ENCODE measurements around the gene AMER2. TPM values are rescaled to one million over a fixed set of nuclear protein-coding genes. Genes with fewer than 3 reads are reported as not detected.

The AMER2 gene
- total and polyA plus RNA-seq, 10 donors = not detected

GRCh38 chr13:25170554-25171111 is 1.5 kb downstream of the AMER2 start:
- H3K27me3 ChIP-seq (replicated peaks in 1 of 7) = peaks cover 0 to 76% (median 54%) of the 10 kb centered on the region in 7 donors
- DNase-seq = no peak
- intact Hi-C loops (cut with DNase I; ENCODE audit: low total_unique reads) = no loop called here
- H3K9me3 ChIP-seq = no peaks in the 10 kb centered on the region
- no peaks in the 10 kb centered on the region for H3K36me3 ChIP-seq
- H3K27ac ChIP-seq = no peak overlapping the region
- TF ChIP-seq, protein P1, sequence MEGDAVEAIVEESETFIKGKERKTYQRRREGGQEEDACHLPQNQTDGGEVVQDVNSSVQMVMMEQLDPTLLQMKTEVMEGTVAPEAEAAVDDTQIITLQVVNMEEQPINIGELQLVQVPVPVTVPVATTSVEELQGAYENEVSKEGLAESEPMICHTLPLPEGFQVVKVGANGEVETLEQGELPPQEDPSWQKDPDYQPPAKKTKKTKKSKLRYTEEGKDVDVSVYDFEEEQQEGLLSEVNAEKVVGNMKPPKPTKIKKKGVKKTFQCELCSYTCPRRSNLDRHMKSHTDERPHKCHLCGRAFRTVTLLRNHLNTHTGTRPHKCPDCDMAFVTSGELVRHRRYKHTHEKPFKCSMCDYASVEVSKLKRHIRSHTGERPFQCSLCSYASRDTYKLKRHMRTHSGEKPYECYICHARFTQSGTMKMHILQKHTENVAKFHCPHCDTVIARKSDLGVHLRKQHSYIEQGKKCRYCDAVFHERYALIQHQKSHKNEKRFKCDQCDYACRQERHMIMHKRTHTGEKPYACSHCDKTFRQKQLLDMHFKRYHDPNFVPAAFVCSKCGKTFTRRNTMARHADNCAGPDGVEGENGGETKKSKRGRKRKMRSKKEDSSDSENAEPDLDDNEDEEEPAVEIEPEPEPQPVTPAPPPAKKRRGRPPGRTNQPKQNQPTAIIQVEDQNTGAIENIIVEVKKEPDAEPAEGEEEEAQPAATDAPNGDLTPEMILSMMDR (IDR thresholded peaks at IDR 0.05 in 8 of 11, conservative IDR thresholded peaks at IDR 0.05 in 3 of 11) = no peak
- no peak for TF ChIP-seq POLR2AphosphoS5 (IDR thresholded peaks at IDR 0.05)
- TF ChIP-seq POLR2A (IDR thresholded peaks at IDR 0.05) = no peak
- 4 to 7% (median 5%) methylated on average over 38 to 75 of the region's 75 CpGs for WGBS, 5 donors
- H3K4me1 ChIP-seq = peaks cover 4 to 21% (median 15%) of the 10 kb centered on the region in 6 donors
- peak overlapping the region in 7 of 8 donors; percentile 14 to 64 (median 26) for H3K4me3 ChIP-seq

- TF ChIP-seq POLR2AphosphoS5 (IDR thresholded peaks at IDR 0.05) = no peak
- TF ChIP-seq, protein P1 (IDR thresholded peaks at IDR 0.05 in 8 of 11, conservative IDR thresholded peaks at IDR 0.05 in 3 of 11) = no peak
- no peak for TF ChIP-seq POLR2A (IDR thresholded peaks at IDR 0.05)
- peaks cover 0 to 76% (median 52%) of the 10 kb centered on the region in 7 donors for H3K27me3 ChIP-seq (replicated peaks in 1 of 7)
- no peak for DNase-seq
- H3K4me3 ChIP-seq = peak overlapping the region in 2 of 8 donors; percentile 14 to 64
- H3K36me3 ChIP-seq = no peaks in the 10 kb centered on the region
- H3K4me1 ChIP-seq = peaks cover 4 to 21% (median 15%) of the 10 kb centered on the region in 6 donors
- WGBS, 5 donors = 74 to 80% (median 75%) methylated on average over 29 to 37 of the region's 37 CpGs
- H3K9me3 ChIP-seq = no peaks in the 10 kb centered on the region
- intact Hi-C loops (cut with DNase I; ENCODE audit: low total_unique reads) = no loop called here
- no peak overlapping the region for H3K27ac ChIP-seq
Measured at GRCh38 chr13:25169951-25170553, 2.0 kb downstream of the AMER2 start.

DNA sequence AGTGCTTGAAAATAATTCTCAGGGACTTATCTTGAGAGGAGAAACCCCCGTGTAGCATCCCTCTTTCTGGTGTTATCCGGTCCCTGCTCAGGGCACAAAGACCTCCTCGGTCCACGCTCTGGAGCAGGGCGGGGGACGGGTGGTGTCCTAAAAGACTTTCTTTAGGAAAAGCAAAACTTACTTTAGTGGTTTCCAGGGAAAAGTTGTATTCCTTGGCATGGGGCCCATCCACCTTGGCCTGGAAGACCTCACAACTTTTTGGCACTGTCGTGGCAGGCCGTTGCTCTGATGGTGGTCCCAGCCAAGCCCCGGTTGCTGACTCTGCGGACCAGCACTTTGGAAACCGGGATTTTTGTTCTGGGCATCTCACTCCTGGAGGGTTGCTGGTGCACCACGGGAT is 2.7 kb downstream of the AMER2 start:
- H3K27me3 ChIP-seq (replicated peaks in 1 of 7) = peaks cover 0 to 72% (median 52%) of the 10 kb centered on the region in 7 donors

DNA sequence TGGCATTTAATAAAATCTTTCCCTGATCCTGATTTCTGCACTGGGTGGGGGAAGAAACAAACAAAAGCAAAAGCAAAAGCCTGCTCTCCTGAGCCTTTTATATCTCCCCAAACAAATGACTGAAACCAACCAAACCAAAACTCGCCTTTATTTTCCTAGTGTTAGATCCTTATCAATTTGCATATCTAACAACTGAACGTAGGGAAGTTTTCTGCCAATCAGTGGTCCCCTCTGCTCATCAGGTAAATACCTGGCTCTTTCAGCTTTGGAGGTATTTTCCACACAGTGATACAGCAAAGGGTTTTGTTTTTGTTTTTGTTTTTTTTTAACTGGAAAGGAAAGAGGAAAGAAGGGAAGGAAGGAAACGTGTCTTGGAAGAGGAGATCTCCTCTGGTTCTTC is 3.3 kb downstream of the AMER2 start:
- no peak overlapping the region for H3K4me3 ChIP-seq
- H3K36me3 ChIP-seq = no peaks in the 10 kb centered on the region
- no peak overlapping the region for H3K27ac ChIP-seq
- peaks cover 4 to 21% (median 15%) of the 10 kb centered on the region in 6 donors for H3K4me1 ChIP-seq
- WGBS, 5 donors = 17 to 32% (median 30%) methylated on average over 3 of the region's 3 CpGs
- H3K27me3 ChIP-seq (replicated peaks in 1 of 7) = peaks cover 0 to 68% (median 51%) of the 10 kb centered on the region in 7 donors
- TF ChIP-seq, protein P1 (IDR thresholded peaks at IDR 0.05 in 8 of 11, conservative IDR thresholded peaks at IDR 0.05 in 3 of 11) = no peak
- TF ChIP-seq POLR2AphosphoS5 (IDR thresholded peaks at IDR 0.05) (no peak), POLR2A (IDR thresholded peaks at IDR 0.05) (no peak)
- no peaks in the 10 kb centered on the region for H3K9me3 ChIP-seq
- no peak for DNase-seq
- intact Hi-C loops (cut with DNase I; ENCODE audit: low total_unique reads) = no loop called here

More for the DNA sequence above, 2.7 kb downstream of the AMER2 start:
- Histone ChIP-seq H3K27ac (no peak overlapping the region), H3K36me3 (no peaks in the 10 kb centered on the region), H3K4me3 (no peak overlapping the region), H3K4me1 (peaks cover 4 to 21% (median 15%) of the 10 kb centered on the region in 6 donors), H3K9me3 (no peaks in the 10 kb centered on the region)
- intact Hi-C loops (cut with DNase I; ENCODE audit: low total_unique reads) = no loop called here
- DNase-seq = no peak
- TF ChIP-seq POLR2AphosphoS5 (IDR thresholded peaks at IDR 0.05) = no peak
- no peak for TF ChIP-seq POLR2A (IDR thresholded peaks at IDR 0.05)
- TF ChIP-seq, protein P1 (IDR thresholded peaks at IDR 0.05 in 8 of 11, conservative IDR thresholded peaks at IDR 0.05 in 3 of 11) = no peak
- 82 to 88% (median 84%) methylated on average over 12 of the region's 12 CpGs for WGBS, 5 donors
